CD14-positive monocyte (primary cell): ENCODE measurements around the gene TAAR6. TPM values are rescaled to one million over a fixed set of nuclear protein-coding genes. Genes with fewer than 3 reads are reported as not detected.

Source experiments
- DNase-seq, 3 donors: peaks; one replicate each; pipeline ENCODE4 v3.0.0-alpha.2; 2011 to 2022
- H2AFZ ChIP-seq: 2 replicates; pipeline ENCODE4 v1.6.0; 2012; ENCODE audit warnings: mild to moderate bottlenecking, low read depth, low read length, inconsistent platforms; ENCODE audit not compliant: insufficient read depth, poor library complexity, severe bottlenecking
- H3K27ac ChIP-seq, 2 donors: 1 replicate in 1 of 2; 2 replicates in 1 of 2; pipeline ENCODE4 v1.5.1; 2012 to 2013; ENCODE audit warnings: low read length in 2 of 2, control low read depth in 1 of 2, inconsistent platforms in 1 of 2, low read depth in 1 of 2, mild to moderate bottlenecking in 1 of 2
- H3K27me3 ChIP-seq, 2 donors: one replicate each; pipeline versions ENCODE4 v1.6.0 to v1.6.1; 2011 to 2013; ENCODE audit warnings: low read length in 2 of 2; ENCODE audit not compliant: control insufficient read depth in 2 of 2, insufficient read depth in 2 of 2
- H3K36me3 ChIP-seq, 2 donors: replicated peaks in 1 of 2; 1 replicate in 1 of 2; 2 replicates in 1 of 2; pipeline versions ENCODE4 v1.5.1 to v1.6.1; 2012 to 2013; ENCODE audit warnings: low read length in 2 of 2, control low read depth in 1 of 2, inconsistent platforms in 1 of 2, mild to moderate bottlenecking in 1 of 2; ENCODE audit not compliant: insufficient read depth in 2 of 2, control insufficient read depth in 1 of 2
- H3K4me1 ChIP-seq, 2 donors: 1 replicate in 1 of 2; 2 replicates in 1 of 2; pipeline versions ENCODE4 v1.5.1 to v1.6.1; 2012 to 2013; ENCODE audit warnings: low read length in 2 of 2, control low read depth in 1 of 2, inconsistent platforms in 1 of 2, mild to moderate bottlenecking in 1 of 2, moderate library complexity in 1 of 2; ENCODE audit not compliant: insufficient read depth in 2 of 2, control insufficient read depth in 1 of 2
- H3K4me2 ChIP-seq: replicated peaks from 2 replicates; pipeline ENCODE3; 2012; ENCODE audit warnings: low read length, moderate library complexity, mild to moderate bottlenecking; ENCODE audit not compliant: poor library complexity, severe bottlenecking; ENCODE audit errors: extremely low read depth
- H3K4me3 ChIP-seq, 3 experiments: fragments of 200-600 bp in 1 of 3; sonication (generic) in 1 of 3; replicated peaks in 1 of 3; 1 replicate in 2 of 3; 2 replicates in 1 of 3; pipeline ENCODE4 v1.5.1; 2011 to 2013; ENCODE audit warnings: low read length in 3 of 3, mild to moderate bottlenecking in 3 of 3, control low read depth in 2 of 3, low read depth in 2 of 3, inconsistent platforms in 1 of 3, moderate library complexity in 1 of 3
- H3K79me2 ChIP-seq: 2 replicates; pipeline ENCODE4 v1.6.0; 2012; ENCODE audit warnings: mild to moderate bottlenecking, control low read depth, inconsistent platforms, low read length, moderate library complexity; ENCODE audit not compliant: insufficient read depth
- H3K9ac ChIP-seq: 2 replicates; pipeline ENCODE4 v1.6.0; 2017; ENCODE audit warnings: low read length, mild to moderate bottlenecking; ENCODE audit not compliant: insufficient read depth, poor library complexity, severe bottlenecking
- H3K9me3 ChIP-seq, 2 donors: replicated peaks in 1 of 2; 1 replicate in 1 of 2; 2 replicates in 1 of 2; pipeline versions ENCODE4 v1.5.1 to v1.6.1; 2012 to 2013; ENCODE audit warnings: low read length in 2 of 2, control low read depth in 1 of 2; ENCODE audit not compliant: control insufficient read depth in 1 of 2, insufficient read depth in 1 of 2
- H4K20me1 ChIP-seq: 2 replicates; pipeline ENCODE4 v1.6.0; 2012; ENCODE audit warnings: mild to moderate bottlenecking, low read length, control low read depth, moderate library complexity; ENCODE audit not compliant: insufficient read depth
- H3K27ac Mint-ChIP-seq, 7 donors: one replicate each; pipeline ENCODE4 v1.8.0; 2020; ENCODE audit warnings: mild to moderate bottlenecking in 7 of 7, mixed read lengths in 7 of 7, moderate library complexity in 6 of 7, inconsistent platforms in 2 of 7
- H3K27me3 Mint-ChIP-seq, 3 donors: one replicate each; pipeline ENCODE4 v1.8.0; 2021 to 2022; ENCODE audit warnings: low read depth in 3 of 3, mild to moderate bottlenecking in 3 of 3, mixed read lengths in 3 of 3, moderate library complexity in 3 of 3, inconsistent platforms in 1 of 3
- H3K36me3 Mint-ChIP-seq, 2 donors: one replicate each; pipeline ENCODE4 v1.8.0; 2020; ENCODE audit warnings: mixed read lengths in 2 of 2, inconsistent platforms in 1 of 2, mild to moderate bottlenecking in 1 of 2
- H3K4me1 Mint-ChIP-seq: one replicate; pipeline ENCODE4 v1.8.0; 2020; ENCODE audit warnings: mild to moderate bottlenecking, mixed read lengths
- H3K4me3 Mint-ChIP-seq, 2 donors: one replicate each; pipeline ENCODE4 v1.8.0; 2020; ENCODE audit warnings: mild to moderate bottlenecking in 2 of 2, mixed read lengths in 2 of 2, moderate library complexity in 1 of 2
- H3K9me3 Mint-ChIP-seq, 7 donors: one replicate each; pipeline ENCODE4 v1.8.0; 2020 to 2022; ENCODE audit warnings: mixed read lengths in 7 of 7, mild to moderate bottlenecking in 6 of 7, moderate library complexity in 6 of 7, inconsistent platforms in 2 of 7
- WGBS: methylation state at CpG from one replicate; pipeline ENCODE4 v1.1.5; 2013; ENCODE audit warnings: missing lambda C conversion rate; ENCODE audit not compliant: insufficient coverage; 5-methylcytosine and 5-hydroxymethylcytosine counted together
- intact Hi-C, 2 donors: fragments of 100-400 bp; cut with micrococcal nuclease; formaldehyde crosslinking; loops; one replicate each; pipeline versions ENCODE4 v1.15.0 to v1.15.1; 2023
- polyA minus RNA-seq: library from RNA; depleted of rRNA, polyadenylated mRNA; stranded (reverse); fragments of >200 nt; gene quantifications from 2 replicates; pipeline ENCODE4 v1.2.3, GENCODE V29; 2012
- polyA plus RNA-seq, 3 donors: library from polyadenylated mRNA; depleted of rRNA in 1 of 3; unstranded in 2 of 3; stranded (reverse) in 1 of 3; fragments of 300-500 nt in 2 of 3; fragments of >200 nt in 1 of 3; fragmentation: Illumina TruSeq in 2 of 3; gene quantifications; 1 replicate in 2 of 3; 2 replicates in 1 of 3; pipeline ENCODE4 v1.2.3, GENCODE V29; 2012 to 2021
- total RNA-seq, 12 experiments: library from RNA in 1 of 12; stranded (reverse) in 1 of 12; fragments of 120-200 nt in 1 of 12; gene quantifications; one replicate each; pipeline ENCODE4 v1.2.4 and lab custom pipeline; 2013 to 2026; ENCODE audit warnings: mixed read lengths in 6 of 12, inconsistent platforms in 1 of 12
- TF ChIP-seq, protein P1 (sequence below): fragments of 200-600 bp; IDR thresholded peaks from one replicate; pipeline ENCODE4 v1.8.0; 2022; ENCODE audit warnings: antibody characterized with exemption, mild to moderate bottlenecking

The TAAR6 gene, protein sequence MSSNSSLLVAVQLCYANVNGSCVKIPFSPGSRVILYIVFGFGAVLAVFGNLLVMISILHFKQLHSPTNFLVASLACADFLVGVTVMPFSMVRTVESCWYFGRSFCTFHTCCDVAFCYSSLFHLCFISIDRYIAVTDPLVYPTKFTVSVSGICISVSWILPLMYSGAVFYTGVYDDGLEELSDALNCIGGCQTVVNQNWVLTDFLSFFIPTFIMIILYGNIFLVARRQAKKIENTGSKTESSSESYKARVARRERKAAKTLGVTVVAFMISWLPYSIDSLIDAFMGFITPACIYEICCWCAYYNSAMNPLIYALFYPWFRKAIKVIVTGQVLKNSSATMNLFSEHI
- not detected for total RNA-seq (2013)
- polyA plus RNA-seq: not detected
- polyA minus RNA-seq: not detected in 2 replicates
- total RNA-seq (lab: John Stamatoyannopoulos, UW): 0 to 0.35 (median 0) reads per million in 11 experiments

DNA sequence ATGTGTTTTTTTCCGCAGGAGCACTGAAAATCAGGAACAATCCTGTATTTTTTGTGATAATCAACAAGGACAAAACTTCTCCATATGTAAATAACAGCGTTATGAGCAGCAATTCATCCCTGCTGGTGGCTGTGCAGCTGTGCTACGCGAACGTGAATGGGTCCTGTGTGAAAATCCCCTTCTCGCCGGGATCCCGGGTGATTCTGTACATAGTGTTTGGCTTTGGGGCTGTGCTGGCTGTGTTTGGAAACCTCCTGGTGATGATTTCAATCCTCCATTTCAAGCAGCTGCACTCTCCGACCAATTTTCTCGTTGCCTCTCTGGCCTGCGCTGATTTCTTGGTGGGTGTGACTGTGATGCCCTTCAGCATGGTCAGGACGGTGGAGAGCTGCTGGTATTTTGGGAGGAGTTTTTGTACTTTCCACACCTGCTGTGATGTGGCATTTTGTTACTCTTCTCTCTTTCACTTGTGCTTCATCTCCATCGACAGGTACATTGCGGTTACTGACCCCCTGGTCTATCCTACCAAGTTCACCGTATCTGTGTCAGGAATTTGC lies at the start of gene TAAR6:
Gene TAAR6 (plus strand): TSS at position 102 of the 557 bp plus-strand sequence. CDS start 0 bp downstream, at position 102.
- H3K27me3 ChIP-seq: peaks cover 0 to 13% of the 10 kb centered on the region in 2 donors
- H3K36me3 ChIP-seq: no peaks in the 10 kb centered on the region
- no peaks in the 10 kb centered on the region for H3K9me3 ChIP-seq
- WGBS: 96% methylated on average over 9 of the region's 15 CpGs
- TF ChIP-seq, protein P1, sequence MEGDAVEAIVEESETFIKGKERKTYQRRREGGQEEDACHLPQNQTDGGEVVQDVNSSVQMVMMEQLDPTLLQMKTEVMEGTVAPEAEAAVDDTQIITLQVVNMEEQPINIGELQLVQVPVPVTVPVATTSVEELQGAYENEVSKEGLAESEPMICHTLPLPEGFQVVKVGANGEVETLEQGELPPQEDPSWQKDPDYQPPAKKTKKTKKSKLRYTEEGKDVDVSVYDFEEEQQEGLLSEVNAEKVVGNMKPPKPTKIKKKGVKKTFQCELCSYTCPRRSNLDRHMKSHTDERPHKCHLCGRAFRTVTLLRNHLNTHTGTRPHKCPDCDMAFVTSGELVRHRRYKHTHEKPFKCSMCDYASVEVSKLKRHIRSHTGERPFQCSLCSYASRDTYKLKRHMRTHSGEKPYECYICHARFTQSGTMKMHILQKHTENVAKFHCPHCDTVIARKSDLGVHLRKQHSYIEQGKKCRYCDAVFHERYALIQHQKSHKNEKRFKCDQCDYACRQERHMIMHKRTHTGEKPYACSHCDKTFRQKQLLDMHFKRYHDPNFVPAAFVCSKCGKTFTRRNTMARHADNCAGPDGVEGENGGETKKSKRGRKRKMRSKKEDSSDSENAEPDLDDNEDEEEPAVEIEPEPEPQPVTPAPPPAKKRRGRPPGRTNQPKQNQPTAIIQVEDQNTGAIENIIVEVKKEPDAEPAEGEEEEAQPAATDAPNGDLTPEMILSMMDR: no peak
- no peak within 1 kb of the TSS for H3K27ac ChIP-seq
- H3K27ac Mint-ChIP-seq: no peak within 1 kb of the TSS
- peaks cover 0 to 2% (median 0%) of the 10 kb centered on the region in 7 donors for H3K9me3 Mint-ChIP-seq
- H4K20me1 ChIP-seq: no peaks in the 10 kb centered on the region
- DNase-seq: no peak
- intact Hi-C loops: no loop called here
- H3K4me2 ChIP-seq: no peak within 1 kb of the TSS
- H3K79me2 ChIP-seq: no peaks in the 10 kb centered on the region
- peak within 1 kb of the TSS in 1 of 2 donors; percentile 43 for H3K4me3 Mint-ChIP-seq
- peaks cover 4 to 10% (median 8%) of the 10 kb centered on the region in 3 donors for H3K27me3 Mint-ChIP-seq
- no peak within 1 kb of the TSS for H3K4me3 ChIP-seq
- peaks cover 11% of the 10 kb centered on the region for H3K4me1 Mint-ChIP-seq
- no peaks in the 10 kb centered on the region for H3K36me3 Mint-ChIP-seq
- H2AFZ ChIP-seq: no peak within 1 kb of the TSS
- H3K9ac ChIP-seq: no peak within 1 kb of the TSS
- peaks cover 10 to 16% of the 10 kb centered on the region in 2 donors for H3K4me1 ChIP-seq

DNA sequence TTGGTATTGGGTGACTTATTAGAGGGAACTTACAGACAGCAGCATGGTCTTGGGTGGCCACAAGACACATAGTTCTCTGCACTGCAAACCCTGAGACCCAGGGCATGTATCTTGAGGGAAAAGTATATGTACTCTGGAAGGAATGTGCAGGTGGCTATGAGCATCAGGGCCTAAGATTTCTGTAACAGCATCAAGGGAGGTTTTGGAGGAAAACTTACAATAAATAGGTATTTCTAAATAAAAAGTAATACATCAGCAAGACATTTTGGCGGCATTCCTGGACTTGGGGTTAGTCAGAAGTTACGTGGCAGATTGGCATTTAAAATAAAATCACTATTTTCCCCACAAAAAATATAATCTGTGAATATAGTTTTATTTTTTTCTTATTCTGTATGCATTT lies 49.2 kb upstream of the TAAR6 start:
- DNase-seq: no peak
- H3K36me3 Mint-ChIP-seq: no peaks in the 10 kb centered on the region
- Histone ChIP-seq H3K4me1 (no peaks in the 10 kb centered on the region), H2AFZ (no peak overlapping the region), H3K9ac (no peak overlapping the region), H3K9me3 (no peaks in the 10 kb centered on the region), H3K79me2 (no peaks in the 10 kb centered on the region), H4K20me1 (no peaks in the 10 kb centered on the region), H3K4me3 (no peak overlapping the region), H3K27me3 (no peaks in the 10 kb centered on the region), H3K27ac (no peak overlapping the region), H3K36me3 (no peaks in the 10 kb centered on the region), H3K4me2 (no peak overlapping the region)
- H3K27ac Mint-ChIP-seq: no peak overlapping the region
- H3K4me1 Mint-ChIP-seq: no peaks in the 10 kb centered on the region
- H3K27me3 Mint-ChIP-seq: peaks cover 2 to 5% (median 3%) of the 10 kb centered on the region in 3 donors
- no CpG with 5 or more reads among the region's 2 CpGs for WGBS
- TF ChIP-seq, protein P1: no peak
- intact Hi-C loops: no loop called here
- H3K9me3 Mint-ChIP-seq: no peaks in the 10 kb centered on the region
- no peak overlapping the region for H3K4me3 Mint-ChIP-seq
